H1 (cell line): ENCODE results near the gene MLPH. TPM values are rescaled to one million over a fixed set of nuclear protein-coding genes. Genes with fewer than 3 reads are reported as not detected.

Experiments used
- ASH2L ChIP-seq: fragments of 200-600, 300-600 bp; sonication (generic); IDR thresholded peaks from one replicate; pipeline ENCODE4 v1.7.1; 2017; ENCODE audit warnings: low read length
- CEBPB ChIP-seq: IDR thresholded peaks from 2 replicates; pipeline ENCODE4 v1.6.1; 2012; ENCODE audit warnings: low read depth, low read length
- E2F6 ChIP-seq: IDR thresholded peaks from 2 replicates; pipeline ENCODE4 v1.6.1; 2012; ENCODE audit warnings: inconsistent platforms
- EZH2 ChIP-seq: fragments of 200-600 bp; sonication (generic); IDR thresholded peaks from 2 replicates; pipeline ENCODE4 v1.7.1; 2012; ENCODE audit warnings: low read depth, mild to moderate bottlenecking, moderate library complexity, low read length, inconsistent platforms; ENCODE audit not compliant: severe bottlenecking
- GABPA ChIP-seq: IDR thresholded peaks from 2 replicates; pipeline ENCODE4 v1.6.1; 2011; ENCODE audit warnings: mild to moderate bottlenecking, low read length, moderate library complexity, borderline replicate concordance; ENCODE audit not compliant: insufficient read depth
- HDAC2 ChIP-seq, 2 experiments: fragments of 300-600 bp in 1 of 2; sonication (generic) in 1 of 2; IDR thresholded peaks; 2 replicates each; pipeline ENCODE4 v1.6.1; 2011 to 2012; ENCODE audit warnings: low read depth in 2 of 2, low read length in 2 of 2, mild to moderate bottlenecking in 2 of 2, moderate library complexity in 2 of 2, borderline replicate concordance in 1 of 2, inconsistent platforms in 1 of 2
- KDM4A ChIP-seq: IDR thresholded peaks from one replicate; pipeline ENCODE4 v1.7.1; 2012; ENCODE audit warnings: low read depth, mild to moderate bottlenecking, moderate library complexity, low read length, inconsistent platforms; ENCODE audit not compliant: severe bottlenecking
- PHF8 ChIP-seq: fragments of 200-600 bp; sonication (generic); conservative IDR thresholded peaks from 2 replicates; pipeline ENCODE4 v1.7.1; 2012; ENCODE audit warnings: low read depth, mild to moderate bottlenecking, inconsistent platforms, low read length, moderate library complexity
- SUZ12 ChIP-seq: fragments of 200-600 bp; sonication (generic); IDR thresholded peaks from 2 replicates; pipeline ENCODE4 v1.6.1; 2012; ENCODE audit warnings: mild to moderate bottlenecking, inconsistent platforms, low read length, moderate library complexity, mixed read lengths
- TAF1 ChIP-seq: IDR thresholded peaks from 2 replicates; pipeline ENCODE4 v1.6.1; 2011; ENCODE audit warnings: mild to moderate bottlenecking, low read depth, low read length
- polyA plus RNA-seq, 7 experiments: library from polyadenylated mRNA; depleted of rRNA in 3 of 7; stranded (reverse) in 5 of 7; unstranded in 2 of 7; fragments of >200 nt in 5 of 7; fragments of 200-250 nt in 2 of 7; gene quantifications; 1 replicate in 5 of 7; 2 replicates in 1 of 7; 4 replicates in 1 of 7; pipeline versions ENCODE4 v1.2.1 to v1.2.3, GENCODE V29; 2011 to 2013; ENCODE audit warnings: missing spikeins in 2 of 7, mixed read lengths in 2 of 7
- total RNA-seq: library from RNA; stranded (reverse); fragmentation: NEBNext Ultra II Directional; extraction: Animal tissue kit (Norgen Biotek cat#: 25700); gene quantifications from 2 replicates; pipeline ENCODE4 v1.2.1, GENCODE V29; 2021
- TF ChIP-seq, protein P1 (sequence below): IDR thresholded peaks from 2 replicates; pipeline ENCODE4 v1.6.1; 2011; ENCODE audit warnings: low read length, improper control_type of control experiment

The MLPH gene
- total and polyA plus RNA-seq, 2 of the 8 experiments (the other 6 are each of a cell fraction or from before 2014, with no cell fraction given), result 12.7 to 17.0 TPM

DNA sequence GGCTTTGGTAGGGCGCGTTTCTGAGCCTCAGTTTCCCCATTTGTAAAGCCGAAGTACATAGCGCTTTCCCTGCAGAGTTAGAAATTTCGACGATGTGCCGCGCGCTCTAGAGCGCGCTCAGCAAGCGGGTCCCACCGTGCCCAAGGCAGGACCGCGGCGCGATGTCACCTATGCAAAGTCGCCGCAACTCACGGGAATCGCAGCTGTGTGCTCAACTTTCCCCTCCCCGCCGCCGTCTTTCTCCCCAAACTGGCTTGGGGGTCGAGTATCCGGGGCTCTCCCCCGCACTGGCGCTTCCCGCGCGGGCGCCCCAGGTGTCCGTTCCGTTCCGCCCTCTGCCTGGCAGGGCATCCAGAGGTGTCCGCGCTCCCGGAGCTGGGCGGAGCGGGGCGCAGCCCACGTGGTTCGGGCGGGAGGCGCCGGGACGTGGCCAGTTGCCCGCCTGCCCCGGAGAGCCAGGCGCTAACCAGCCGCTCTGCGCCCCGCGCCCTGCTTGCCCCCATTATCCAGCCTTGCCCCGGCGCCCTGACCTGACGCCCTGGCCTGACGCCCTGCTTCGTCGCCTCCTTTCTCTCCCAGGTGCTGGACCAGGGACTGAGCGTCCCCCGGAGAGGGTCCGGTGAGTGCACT is at the start of gene MLPH (continued):
- 0 out of 2 replicates have a peak, but pooled peaks have one; percentile 22 for TF ChIP-seq TAF1
- TF ChIP-seq KDM4A, result peak; percentile 99
- TF ChIP-seq EZH2, result peak; percentile 73
- TF ChIP-seq SUZ12, result peak; percentile 63
- TF ChIP-seq PHF8, result 0 out of 2 replicates have a peak, but pooled peaks have one; percentile 29
- 0 out of 4 replicates have a peak, but pooled peaks of 1 of the 2 experiments have one; percentile 36 for TF ChIP-seq HDAC2 (IDR thresholded peaks at IDR 0.05; ENCODE audit: borderline replicate concordance in 1 of 2, low read depth in 2 of 2, low read length in 2 of 2)
- TF ChIP-seq, protein P1, sequence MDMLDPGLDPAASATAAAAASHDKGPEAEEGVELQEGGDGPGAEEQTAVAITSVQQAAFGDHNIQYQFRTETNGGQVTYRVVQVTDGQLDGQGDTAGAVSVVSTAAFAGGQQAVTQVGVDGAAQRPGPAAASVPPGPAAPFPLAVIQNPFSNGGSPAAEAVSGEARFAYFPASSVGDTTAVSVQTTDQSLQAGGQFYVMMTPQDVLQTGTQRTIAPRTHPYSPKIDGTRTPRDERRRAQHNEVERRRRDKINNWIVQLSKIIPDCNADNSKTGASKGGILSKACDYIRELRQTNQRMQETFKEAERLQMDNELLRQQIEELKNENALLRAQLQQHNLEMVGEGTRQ, result 0 out of 2 replicates have a peak, but pooled peaks have one; percentile 18
- TF ChIP-seq E2F6, result peak; percentile 87
- TF ChIP-seq GABPA, result no peak
- peak; percentile 27 for TF ChIP-seq ASH2L
- no peak for TF ChIP-seq CEBPB
